Iris pigment epithelial cell (primary cell): ENCODE results near the gene P2RX7.
"Not testable (repeated sequence)": the region's sequence is repeated elsewhere in the genome, so short reads cannot be mapped to it uniquely, and the experiment has no call there.

ENCODE experiments used
- DNase-seq: peaks from one replicate; pipeline ENCODE4 v3.0.0-alpha.2; 2011; ENCODE audit warnings: low read depth

The P2RX7 gene

GRCh38 chr12:121205491-121205890 is 72.8 kb downstream of the P2RX7 start:
- DNase-seq: no peak

GRCh38 chr12:121208571-121208970 is 75.9 kb downstream of the P2RX7 start:
- not testable (repeated sequence) for DNase-seq

- no peak for DNase-seq
Observed at GRCh38 chr12:121209221-121209620, 76.5 kb downstream of the P2RX7 start.

DNA sequence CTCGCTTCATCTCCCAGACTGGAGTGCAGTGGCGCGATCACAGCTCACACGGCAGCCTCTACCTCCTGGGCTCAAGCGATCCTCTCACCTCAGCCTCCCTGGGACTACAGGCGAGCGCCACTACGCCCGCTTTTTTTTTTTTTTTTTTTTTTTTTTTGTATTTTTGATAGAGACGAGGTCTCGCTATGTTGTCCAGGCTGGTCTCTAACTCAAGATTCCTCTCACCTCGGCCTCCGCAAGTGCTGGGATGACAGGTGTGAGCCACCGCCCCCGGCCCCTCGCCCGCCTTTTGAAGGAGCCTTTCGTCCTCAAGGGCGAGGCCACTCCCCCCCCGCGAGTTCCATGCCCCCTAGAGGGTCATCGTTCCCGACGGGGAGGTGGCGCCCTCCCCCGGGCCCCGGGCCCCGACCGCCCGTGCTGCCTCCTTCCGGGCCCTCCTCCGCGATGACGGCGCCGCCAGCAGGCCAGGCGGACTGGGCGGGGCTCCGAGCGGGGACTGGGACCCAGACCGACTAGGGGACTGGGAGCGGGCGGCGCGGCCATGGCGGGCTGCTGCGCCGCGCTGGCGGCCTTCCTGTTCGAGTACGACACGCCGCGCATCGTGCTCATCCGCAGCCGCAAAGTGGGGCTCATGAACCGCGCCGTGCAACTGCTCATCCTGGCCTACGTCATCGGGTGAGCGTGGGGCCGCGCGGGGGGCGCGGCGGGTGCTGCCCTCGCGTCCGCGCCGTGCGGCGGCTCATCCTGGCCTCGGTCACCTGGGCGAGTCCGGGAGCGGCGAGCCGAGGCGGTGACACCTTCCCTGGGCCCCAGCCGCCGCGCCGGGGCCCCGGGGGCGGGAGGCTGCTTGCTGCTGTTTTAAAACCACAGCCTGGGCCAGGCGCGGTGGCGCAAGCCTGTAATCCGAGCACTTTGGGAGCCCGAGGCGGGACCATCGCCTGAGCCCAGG is 77.2 kb downstream of the P2RX7 start, which contains the start of gene P2RX4:
Gene P2RX4, plus strand, starts transcription at position 506 of the 949 bp plus-strand sequence. Its CDS starts 36 bp downstream, at position 542.
- DNase-seq: peak; percentile 67

GRCh38 chr12:121212875-121213274 is 80.2 kb downstream of the P2RX7 start:
- no peak for DNase-seq

- DNase-seq: peak; percentile 91
Observed at GRCh38 chr12:121214166-121214777, 81.6 kb downstream of the P2RX7 start.

GRCh38 chr12:121214855-121215745 is 82.4 kb downstream of the P2RX7 start:
- DNase-seq: peak; percentile 97

DNA sequence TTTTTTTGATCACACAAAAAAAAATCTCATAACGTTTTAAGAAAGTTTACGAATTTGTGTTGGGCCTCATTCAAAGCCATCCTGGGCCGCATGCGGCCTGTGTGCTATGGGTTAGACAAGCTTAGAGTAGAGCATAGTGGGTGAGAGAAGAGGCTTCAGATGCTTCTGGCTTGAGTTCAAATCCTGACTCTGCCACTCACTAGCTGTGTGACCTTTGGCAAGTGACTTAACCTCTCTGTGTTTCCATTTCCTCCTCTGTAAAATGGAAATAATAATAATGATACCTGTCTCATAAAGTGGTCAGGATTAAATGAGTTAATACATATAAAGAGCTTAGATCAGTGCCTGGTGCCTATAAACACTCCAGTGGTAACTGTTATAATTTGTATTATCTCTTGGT is 83.4 kb downstream of the P2RX7 start:
- no peak for DNase-seq

DNA sequence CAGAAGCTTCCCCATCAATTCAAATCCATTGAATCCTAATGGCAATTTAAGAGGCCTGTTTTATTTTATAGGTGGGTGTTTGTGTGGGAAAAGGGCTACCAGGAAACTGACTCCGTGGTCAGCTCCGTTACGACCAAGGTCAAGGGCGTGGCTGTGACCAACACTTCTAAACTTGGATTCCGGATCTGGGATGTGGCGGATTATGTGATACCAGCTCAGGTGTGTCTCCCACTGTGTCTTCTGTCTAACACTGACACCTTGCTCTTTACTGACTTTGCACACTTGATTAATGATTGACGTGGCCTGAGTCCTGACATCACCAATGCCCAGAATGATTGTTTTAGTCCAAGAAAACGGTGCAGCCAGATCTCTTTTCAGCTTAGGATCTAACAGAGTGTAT is 84.4 kb downstream of the P2RX7 start:
- no peak for DNase-seq

DNA sequence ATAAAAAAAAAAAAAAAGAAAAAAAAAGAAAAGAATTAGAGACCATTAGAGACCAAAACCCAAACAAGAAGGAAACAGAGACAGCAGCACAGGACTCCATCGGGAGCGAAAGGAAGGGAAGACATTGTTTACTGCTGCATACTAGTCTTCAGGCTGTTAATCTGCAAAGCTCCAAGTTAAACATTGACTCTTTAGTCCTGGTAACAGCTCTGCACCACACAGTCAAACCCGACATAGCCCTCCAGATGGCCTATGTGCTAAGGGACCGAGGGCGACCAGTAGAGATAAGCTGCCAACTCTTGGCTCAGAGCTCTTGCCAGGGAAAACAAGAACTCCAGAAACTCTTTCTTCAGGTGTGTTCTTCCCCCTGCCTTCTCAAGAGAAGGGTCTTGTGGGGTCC is 85.1 kb downstream of the P2RX7 start:
- DNase-seq: no peak

DNA sequence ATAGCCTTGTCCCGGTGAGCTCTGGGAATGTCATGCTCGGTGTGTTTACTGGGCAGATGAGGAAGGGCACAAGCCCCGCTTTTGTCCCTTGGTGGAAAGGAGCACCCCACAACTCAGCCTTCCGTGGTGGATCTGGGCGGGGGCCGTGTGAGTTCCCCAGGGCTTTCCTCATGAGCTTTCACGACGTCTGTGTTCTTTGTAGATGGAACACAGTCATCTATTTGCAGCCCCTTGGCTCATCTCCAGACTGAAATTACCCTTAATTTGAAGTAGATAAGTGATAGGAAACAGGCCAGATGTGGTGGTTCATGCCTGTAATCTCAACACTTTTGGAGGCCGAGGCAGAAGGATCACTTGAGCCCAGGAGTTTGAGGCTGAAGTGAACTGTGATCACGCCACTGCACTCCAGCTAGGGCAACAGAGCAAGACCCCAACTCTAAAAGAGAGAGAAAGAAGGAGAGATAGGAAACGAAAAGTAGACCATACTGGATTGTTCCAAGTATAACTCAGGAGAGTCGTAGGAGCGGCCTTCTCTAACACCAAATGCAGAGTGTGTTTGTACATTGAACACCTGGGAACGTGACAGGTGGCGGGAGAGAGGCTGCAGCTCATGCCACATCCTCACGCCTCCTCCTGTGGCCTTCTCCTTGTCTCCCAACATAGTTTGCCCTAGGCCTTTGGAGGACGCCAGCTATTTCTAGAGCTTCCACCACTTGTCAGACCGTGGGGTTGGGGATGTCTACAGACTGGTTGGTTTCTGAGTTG is 86.1 kb downstream of the P2RX7 start:
- DNase-seq: no peak

GRCh38 chr12:121219353-121219986 is 86.8 kb downstream of the P2RX7 start:
- no peak for DNase-seq

- DNase-seq: no peak
Observed at GRCh38 chr12:121222847-121223246, 90.2 kb downstream of the P2RX7 start.

GRCh38 chr12:121223292-121224285 is 90.9 kb downstream of the P2RX7 start:
- no peak for DNase-seq

GRCh38 chr12:121224591-121224990 is 91.9 kb downstream of the P2RX7 start:
- no peak for DNase-seq

- DNase-seq: no peak
Observed at GRCh38 chr12:121226399-121226798, 93.7 kb downstream of the P2RX7 start.

- not testable (repeated sequence) for DNase-seq
Observed at GRCh38 chr12:121226871-121227270, 94.2 kb downstream of the P2RX7 start.

DNA sequence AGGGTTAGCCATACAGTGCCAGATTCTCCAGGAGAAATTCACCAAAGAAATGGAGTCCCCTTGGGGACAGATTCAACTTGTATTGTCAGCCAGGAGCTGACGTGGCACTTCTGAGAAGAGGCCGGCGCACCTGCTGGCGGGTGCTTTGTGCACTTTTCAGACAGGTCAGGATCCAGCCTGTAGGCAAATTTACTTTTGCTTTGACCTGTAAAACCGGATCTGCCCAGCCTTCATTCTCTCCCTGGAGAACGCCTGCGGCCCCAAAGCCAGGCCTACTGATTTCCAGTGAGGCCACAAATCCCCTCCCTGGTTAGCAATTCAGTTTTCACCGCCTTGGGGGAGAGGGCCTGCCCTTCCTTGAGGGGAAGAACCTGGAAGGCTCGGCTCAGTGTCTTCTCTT is 94.6 kb downstream of the P2RX7 start:
- no peak for DNase-seq

GRCh38 chr12:121228919-121229665 is 96.4 kb downstream of the P2RX7 start:
- DNase-seq: no peak
